Uterus (tissue), 2 donors: ENCODE data around the gene RPP14.

Experiments used
- CTCF ChIP-seq, 4 experiments: fragments of 200-600 bp in 2 of 4; fragments of 450-650 bp in 2 of 4; sonication (generic) in 2 of 4; IDR thresholded peaks; one replicate each; pipeline ENCODE4 v1.5.1; 2016 to 2019; ENCODE audit warnings: antibody characterized with exemption in 4 of 4, mild to moderate bottlenecking in 2 of 4, moderate library complexity in 1 of 4
- POLR2A ChIP-seq, 2 donors: fragments of 450-650 bp; IDR thresholded peaks; one replicate each; pipeline ENCODE4 v1.6.1; 2016; ENCODE audit warnings: antibody characterized with exemption in 2 of 2, mild to moderate bottlenecking in 1 of 2, moderate library complexity in 1 of 2

GRCh38 chr3:58274027-58274614, 31.9 kb upstream of the RPP14 start:
- TF ChIP-seq CTCF (IDR thresholded peaks at IDR 0.05), result no peak
- TF ChIP-seq POLR2A (IDR thresholded peaks at IDR 0.05), result no peak
